HepG2 (cell line): ENCODE results near the gene FAM184B. TPM values are rescaled to one million over a fixed set of nuclear protein-coding genes. Genes with fewer than 3 reads are reported as not detected.

ENCODE experiments used
- ATAC-seq: fragments of 200-7000 bp; cut with Tn5 transposase; 3 replicates; pipeline ENCODE4 v1.9.1; 2020; ENCODE audit warnings: mild to moderate bottlenecking, moderate library complexity
- BruUV-seq: library from RNA; stranded (reverse); fragments of 400-500 nt; replicated peaks from 2 replicates; lab custom pipeline; 2021; lab: Mats Ljungman, UMichigan
- CTCF ChIA-PET: fragments of 300-600 bp; formaldehyde crosslinking; extraction: SDS; loops from one replicate; lab custom pipeline; 2021; ENCODE audit warnings: low total read pairs, inconsistent platforms, low intra/inter-chr PET ratio; lab: Yijun Ruan, JAX
- POLR2A ChIA-PET: fragments of 350-600 bp; sonication (Branson Sonifier 250); formaldehyde crosslinking; loops from one replicate; lab custom pipeline; 2020; ENCODE audit warnings: antibody characterized with exemption, inconsistent platforms; lab: Yijun Ruan, JAX
- DNase-seq: peaks from one replicate; pipeline ENCODE4 v3.0.0-alpha.2; 2015; ENCODE audit warnings: low spot score
- FAIRE-seq: peaks from 3 replicates; lab custom pipeline; 2011; peaks lifted over from hg19 to GRCh38; lab: Jason Lieb, UNC
- H2AFZ ChIP-seq: one replicate; pipeline ENCODE4 v1.6.1; 2011; ENCODE audit warnings: low read length, inconsistent platforms
- H3K27ac ChIP-seq: fragments of 300-600 bp; 3 replicates; pipeline ENCODE4 v1.8.0; 2011; ENCODE audit warnings: mixed run types, mild to moderate bottlenecking, mixed read lengths, low read length, inconsistent platforms; ENCODE audit not compliant: insufficient read depth; ENCODE audit errors: extremely low read length
- H3K27me3 ChIP-seq, 2 experiments: fragments of 200-600 bp in 1 of 2; 2 replicates in 1 of 2; 3 replicates in 1 of 2; pipeline versions ENCODE4 v1.6.0 to v1.8.0; 2011; ENCODE audit warnings: low read length in 2 of 2, mild to moderate bottlenecking in 2 of 2, moderate library complexity in 2 of 2, inconsistent platforms in 1 of 2; ENCODE audit not compliant: insufficient read depth in 2 of 2, control insufficient read depth in 1 of 2
- H3K36me3 ChIP-seq, 2 experiments: fragments of 200-600 bp in 1 of 2; replicated peaks in 1 of 2; 2 replicates in 1 of 2; 3 replicates in 1 of 2; pipeline versions ENCODE4 v1.5.1 to v1.8.0; 2011; ENCODE audit warnings: low read length in 2 of 2, inconsistent platforms in 1 of 2; ENCODE audit not compliant: insufficient read depth in 2 of 2, control insufficient read depth in 1 of 2
- H3K4me1 ChIP-seq: 2 replicates; pipeline ENCODE4 v1.5.1; 2012; ENCODE audit warnings: low read length, inconsistent platforms; ENCODE audit not compliant: insufficient read depth
- H3K4me2 ChIP-seq: 2 replicates; pipeline ENCODE4 v1.6.0; 2011; ENCODE audit warnings: low read depth, low read length, inconsistent platforms
- H3K4me3 ChIP-seq, 3 experiments: fragments of 200-600 bp in 1 of 3; sonication (generic), shearing (Covaris generic) in 1 of 3; replicated peaks in 1 of 3; 2 replicates each; pipeline ENCODE4 v1.5.1; 2011 to 2016; ENCODE audit warnings: low read length in 3 of 3, inconsistent platforms in 2 of 3, low read depth in 2 of 3, mild to moderate bottlenecking in 2 of 3, control low read depth in 1 of 3, mixed read lengths in 1 of 3; ENCODE audit not compliant: insufficient read depth in 1 of 3
- H3K79me2 ChIP-seq: one replicate; pipeline ENCODE4 v1.6.1; 2011; ENCODE audit warnings: low read length, inconsistent platforms; ENCODE audit not compliant: insufficient read depth
- H3K9ac ChIP-seq: 2 replicates; pipeline ENCODE4 v1.6.0; 2011; ENCODE audit warnings: mild to moderate bottlenecking, low read depth, low read length, inconsistent platforms; ENCODE audit not compliant: insufficient read depth
- H3K9me3 ChIP-seq: 2 replicates; pipeline ENCODE4 v1.5.1; 2012; ENCODE audit warnings: mild to moderate bottlenecking, low read length
- H4K20me1 ChIP-seq: 2 replicates; pipeline ENCODE4 v1.6.0; 2011; ENCODE audit warnings: inconsistent platforms, mild to moderate bottlenecking, low read length, moderate library complexity; ENCODE audit not compliant: insufficient read depth
- CHCHD3 ChIP-seq: sonication (generic); formaldehyde crosslinking; IDR thresholded peaks from 2 replicates; pipeline ENCODE4 v1.8.0; 2022; ENCODE audit warnings: mild to moderate bottlenecking, missing genetic modification reagents, moderate library complexity
- EHMT2 ChIP-seq: fragments of 200-600 bp; sonication (generic); IDR thresholded peaks from 2 replicates; pipeline ENCODE4 v1.7.0; 2017; ENCODE audit warnings: antibody characterized with exemption, low read depth, low read length, borderline replicate concordance
- FOXA3 ChIP-seq: IDR thresholded peaks from 2 replicates; pipeline ENCODE4 v1.6.1; 2016; ENCODE audit warnings: missing genetic modification reagents, missing compliant biosample characterization
- GATA4 ChIP-seq: sonication (generic); IDR thresholded peaks from 2 replicates; pipeline ENCODE4 v1.6.1; 2016; ENCODE audit warnings: antibody characterized with exemption, low read depth, borderline replicate concordance
- NR2F6 ChIP-seq, 2 experiments: IDR thresholded peaks; 2 replicates each; pipeline ENCODE4 v1.6.1; 2016; ENCODE audit warnings: antibody characterized with exemption in 1 of 2, mild to moderate bottlenecking in 1 of 2
- RBAK ChIP-seq: sonication (generic); formaldehyde crosslinking; IDR thresholded peaks from 2 replicates; pipeline ENCODE4 v1.5.1; 2020; ENCODE audit warnings: mild to moderate bottlenecking, missing genetic modification reagents
- TBL1XR1 ChIP-seq: fragments of 150-350 bp; IDR thresholded peaks from 2 replicates; pipeline ENCODE4 v1.6.1; 2014; ENCODE audit warnings: borderline replicate concordance, low read length; ENCODE audit not compliant: partially characterized antibody
- TCF7 ChIP-seq: sonication (generic); IDR thresholded peaks from 2 replicates; pipeline ENCODE4 v1.6.1; 2016; ENCODE audit warnings: antibody characterized with exemption, low read depth
- TEAD2 ChIP-seq: sonication (generic); formaldehyde crosslinking; IDR thresholded peaks from 2 replicates; pipeline ENCODE4 v1.9.0; 2021; ENCODE audit warnings: missing genetic modification reagents
- TMF1 ChIP-seq: sonication (generic); formaldehyde crosslinking; IDR thresholded peaks from 2 replicates; pipeline ENCODE4 v1.8.1; 2022; ENCODE audit warnings: low read depth, missing genetic modification reagents
- TOE1 ChIP-seq: sonication (generic); formaldehyde crosslinking; IDR thresholded peaks from 2 replicates; pipeline ENCODE4 v1.4.0; 2020; ENCODE audit warnings: mild to moderate bottlenecking, missing genetic modification reagents
- ZNF256 ChIP-seq: sonication (generic); formaldehyde crosslinking; conservative IDR thresholded peaks from 2 replicates; pipeline ENCODE4 v1.4.0; 2020; ENCODE audit warnings: missing genetic modification reagents
- ZNF350 ChIP-seq: sonication (generic); formaldehyde crosslinking; IDR thresholded peaks from 2 replicates; pipeline ENCODE4 v1.4.0; 2020; ENCODE audit warnings: mild to moderate bottlenecking, low read depth, missing genetic modification reagents, borderline replicate concordance
- ZNF562 ChIP-seq: sonication (generic); formaldehyde crosslinking; IDR thresholded peaks from 2 replicates; pipeline ENCODE4 v1.8.0; 2022; ENCODE audit warnings: missing genetic modification reagents, borderline replicate concordance
- ZNF629 ChIP-seq: sonication (generic); formaldehyde crosslinking; conservative IDR thresholded peaks from 2 replicates; pipeline ENCODE4 v1.5.0; 2020; ENCODE audit warnings: missing genetic modification reagents
- ZNF644 ChIP-seq: IDR thresholded peaks from 2 replicates; pipeline ENCODE4 v1.6.1; 2016; ENCODE audit warnings: low read depth
- ZNF891 ChIP-seq: sonication (generic); formaldehyde crosslinking; IDR thresholded peaks from 2 replicates; pipeline ENCODE4 v1.5.0; 2020; ENCODE audit warnings: mild to moderate bottlenecking, missing genetic modification reagents
- WGBS: methylation state at CpG from one replicate; pipeline ENCODE4 v1.1.6; 2017; ENCODE audit warnings: low lambda C conversion rate; 5-methylcytosine and 5-hydroxymethylcytosine counted together
- in situ Hi-C: cut with HindIII; loops from 2 replicates; pipeline ENCODE4 v1.10.0; 2017; ENCODE audit warnings: low pct_unique_long_range_greater_than_20kb; ENCODE audit not compliant: extremely low pct_ligation_motif_present
- intact Hi-C: fragments of 100-400 bp; cut with micrococcal nuclease; formaldehyde crosslinking; loops from one replicate; pipeline ENCODE4 v1.10.0; 2022; ENCODE audit not compliant: unreplicated experiment
- polyA plus RNA-seq, 8 experiments: library from polyadenylated mRNA; depleted of rRNA in 3 of 8; stranded (reverse) in 7 of 8; unstranded in 1 of 8; fragments of >200 nt; fragmentation: Illumina TruSeq in 4 of 8; extraction: Trizol in 4 of 8; gene quantifications; 2 replicates each; pipeline versions ENCODE4 v1.2.1 to v1.2.3, GENCODE V29; 2011 to 2016; ENCODE audit warnings: low read depth in 4 of 8, missing spikeins in 1 of 8, mixed read lengths in 1 of 8; ENCODE audit not compliant: insufficient read depth in 1 of 8
- total RNA-seq, 5 experiments: library from RNA; depleted of rRNA; stranded (reverse); fragments of >200 nt; fragmentation: Illumina TruSeq; extraction: Trizol; gene quantifications; 2 replicates each; pipeline ENCODE4 v1.2.3, GENCODE V29; 2016; ENCODE audit warnings: low read depth in 1 of 5
- TF ChIP-seq, protein P1 (sequence below): sonication (generic); formaldehyde crosslinking; IDR thresholded peaks from 2 replicates; pipeline ENCODE4 v1.5.0; 2020; ENCODE audit warnings: mild to moderate bottlenecking, missing genetic modification reagents, borderline replicate concordance

FAM184B gene
- total and polyA plus RNA-seq, 2 of the 13 experiments (the other 11 are each of a cell fraction or from before 2014, with no cell fraction given): not detected

DNA sequence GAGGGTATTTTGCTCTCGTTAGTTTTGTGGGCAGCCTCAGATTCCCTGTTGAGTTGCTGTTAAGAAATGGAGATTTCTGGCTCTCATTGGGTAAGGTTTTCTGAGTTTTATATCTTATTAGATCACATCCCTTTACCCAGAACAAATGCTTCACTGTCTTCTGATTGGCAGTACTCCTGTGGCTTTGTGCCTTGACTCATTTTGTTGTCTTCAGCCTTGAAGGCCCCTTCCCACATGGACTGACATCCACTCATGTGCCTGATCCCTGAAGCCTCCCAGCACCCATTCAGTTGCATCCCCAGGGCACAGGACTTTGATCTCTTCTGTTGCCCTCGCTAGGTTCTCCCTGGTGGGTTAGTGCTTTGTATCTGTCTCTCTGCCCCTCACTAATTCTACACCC, 156.6 kb downstream of the FAM184B start:
- BruUV-seq: no TSS peak
- 92% methylated on average over 2 of the region's 2 CpGs for WGBS
- Histone ChIP-seq H3K4me2 (no peak overlapping the region), H2AFZ (no peak overlapping the region), H3K4me3 (no peak overlapping the region), H3K9ac (no peak overlapping the region)
- in situ Hi-C loops: no loop called here
- TF ChIP-seq ZNF891 (CRISPR knock-in tag) (no peak), NR2F6 (IDR thresholded peaks at IDR 0.05) (no peak), NR2F6 (CRISPR knock-in tag; IDR thresholded peaks at IDR 0.05) (no peak), ZNF629 (CRISPR knock-in tag) (no peak), ZNF644 (CRISPR knock-in tag) (no peak), ZNF256 (CRISPR knock-in tag) (no peak), TEAD2 (CRISPR knock-in tag) (no peak), CHCHD3 (CRISPR knock-in tag) (no peak), RBAK (CRISPR knock-in tag) (no peak), TOE1 (CRISPR knock-in tag) (no peak), GATA4 (no peak), TMF1 (CRISPR knock-in tag) (no peak), TBL1XR1 (no peak), EHMT2 (no peak), FOXA3 (CRISPR knock-in tag) (no peak), ZNF350 (CRISPR knock-in tag) (no peak), ZNF562 (CRISPR knock-in tag) (no peak), TCF7 (no peak)
- TF ChIP-seq, protein P1, sequence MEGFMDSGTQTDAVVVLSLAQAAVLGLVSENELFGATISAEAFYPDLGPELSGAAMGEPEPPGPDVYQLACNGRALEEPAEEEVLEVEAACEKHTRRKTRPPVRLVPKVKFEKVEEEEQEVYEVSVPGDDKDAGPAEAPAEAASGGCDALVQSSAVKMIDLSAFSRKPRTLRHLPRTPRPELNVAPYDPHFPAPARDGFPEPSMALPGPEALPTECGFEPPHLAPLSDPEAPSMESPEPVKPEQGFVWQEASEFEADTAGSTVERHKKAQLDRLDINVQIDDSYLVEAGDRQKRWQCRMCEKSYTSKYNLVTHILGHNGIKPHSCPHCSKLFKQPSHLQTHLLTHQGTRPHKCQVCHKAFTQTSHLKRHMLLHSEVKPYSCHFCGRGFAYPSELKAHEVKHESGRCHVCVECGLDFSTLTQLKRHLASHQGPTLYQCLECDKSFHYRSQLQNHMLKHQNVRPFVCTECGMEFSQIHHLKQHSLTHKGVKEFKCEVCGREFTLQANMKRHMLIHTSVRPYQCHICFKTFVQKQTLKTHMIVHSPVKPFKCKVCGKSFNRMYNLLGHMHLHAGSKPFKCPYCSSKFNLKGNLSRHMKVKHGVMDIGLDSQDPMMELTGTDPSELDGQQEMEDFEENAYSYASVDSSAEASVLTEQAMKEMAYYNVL (CRISPR knock-in tag): no peak
- TF ChIP-seq, all 625 proteins: peak for 0
- Histone ChIP-seq H3K27ac (no peak overlapping the region), H3K9me3 (no peaks in the 10 kb centered on the region), H3K36me3 (peaks cover 39 to 91% of the 10 kb centered on the region in 2 experiments), H3K79me2 (peaks cover 7% of the 10 kb centered on the region), H4K20me1 (peaks cover 5% of the 10 kb centered on the region; the same call in 1 of the 2 replicates), H3K4me1 (no peaks in the 10 kb centered on the region), H3K27me3 (no peaks in the 10 kb centered on the region)
- FAIRE-seq (no peak), ATAC-seq (no peak), DNase-seq (no peak)
- ChIA-PET CTCF (no interaction called here), POLR2A (no interaction called here)
- intact Hi-C loops: no loop called here
